OCI-LY3 (cell line): ENCODE measurements around the gene BCL11A.

Experiments used
- H2AFZ ChIP-seq: fragments of 200-600, 300-600 bp; shearing (Covaris generic); 2 replicates; pipeline ENCODE4 v1.6.0; 2014; ENCODE audit warnings: antibody characterized with exemption, low read depth, low read length
- H3K27ac ChIP-seq: fragments of 200-600, 300-600 bp; sonication (generic); 2 replicates; pipeline ENCODE4 v1.5.1; 2014; ENCODE audit warnings: mild to moderate bottlenecking, low read length, moderate library complexity, mixed read lengths
- H3K27me3 ChIP-seq: fragments of 200-600, 300-600 bp; sonication (generic); 2 replicates; pipeline ENCODE4 v1.6.1; 2014; ENCODE audit warnings: low read depth, low read length, mixed read lengths
- H3K36me3 ChIP-seq: fragments of 200-600, 300-600 bp; sonication (generic); replicated peaks from 2 replicates; pipeline ENCODE3; 2014; ENCODE audit warnings: low read depth, low read length, mixed read lengths
- H3K4me1 ChIP-seq: fragments of 300-600, 200-600 bp; sonication (generic); 2 replicates; pipeline ENCODE4 v1.6.1; 2014; ENCODE audit warnings: low read length, mixed read lengths
- H3K4me2 ChIP-seq: fragments of 200-600, 300-600 bp; sonication (generic); 2 replicates; pipeline ENCODE4 v1.6.1; 2014; ENCODE audit warnings: low read length, mixed read lengths
- H3K4me3 ChIP-seq: fragments of 300-600, 200-600 bp; sonication (generic); 2 replicates; pipeline ENCODE4 v1.5.1; 2014; ENCODE audit warnings: antibody characterized with exemption, mild to moderate bottlenecking, low read length, moderate library complexity
- H3K79me2 ChIP-seq: fragments of 300-600, 200-600 bp; shearing (Covaris generic); 2 replicates; pipeline ENCODE4 v1.6.1; 2014; ENCODE audit warnings: mild to moderate bottlenecking, low read length, mixed read lengths
- H3K9ac ChIP-seq: fragments of 300-600, 200-600 bp; shearing (Covaris generic); 2 replicates; pipeline ENCODE4 v1.6.0; 2014; ENCODE audit warnings: mild to moderate bottlenecking, low read length, moderate library complexity
- H3K9me3 ChIP-seq: fragments of 200-600, 300-600 bp; shearing (Covaris generic); 2 replicates; pipeline ENCODE4 v1.6.1; 2014; ENCODE audit warnings: low read length, mixed read lengths; ENCODE audit not compliant: insufficient read depth
- H4K20me1 ChIP-seq: fragments of 200-600, 300-600 bp; sonication (generic); 2 replicates; pipeline ENCODE4 v1.6.1; 2016; ENCODE audit warnings: low read length, mixed read lengths; ENCODE audit not compliant: insufficient read depth
- EZH2phosphoT487 ChIP-seq: fragments of 200-600 bp; shearing (Covaris generic); IDR thresholded peaks from 2 replicates; pipeline ENCODE4 v1.6.1; 2018; ENCODE audit warnings: antibody characterized with exemption, mixed run types, low read depth
- TF ChIP-seq, protein P1 (sequence below): fragments of 200-600, 300-600 bp; sonication (generic); IDR thresholded peaks from 2 replicates; pipeline ENCODE4 v1.5.1; 2014; ENCODE audit warnings: antibody characterized with exemption, low read length, low read depth

BCL11A gene

DNA sequence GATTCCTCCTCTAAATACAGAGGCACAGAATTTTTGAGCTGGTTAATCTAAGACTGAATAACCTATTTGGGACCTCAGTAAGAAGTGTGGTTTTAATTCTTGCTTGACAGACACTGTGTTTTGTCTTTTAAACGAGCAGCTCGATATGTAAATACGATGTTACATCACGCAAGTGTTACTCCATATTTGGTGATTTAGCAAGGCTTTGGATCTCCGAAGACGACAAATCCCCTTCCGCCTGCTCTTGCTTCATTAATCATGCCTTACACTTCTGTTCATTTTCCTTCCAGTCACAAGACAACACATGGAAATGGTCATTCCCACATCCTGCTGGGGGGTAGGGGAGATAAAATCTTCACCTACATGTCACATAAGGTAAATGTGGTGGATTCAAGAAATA lies 9.4 kb downstream of the BCL11A start:
- Histone ChIP-seq H3K4me3 (no peak overlapping the region), H3K9ac (no peak overlapping the region)

DNA sequence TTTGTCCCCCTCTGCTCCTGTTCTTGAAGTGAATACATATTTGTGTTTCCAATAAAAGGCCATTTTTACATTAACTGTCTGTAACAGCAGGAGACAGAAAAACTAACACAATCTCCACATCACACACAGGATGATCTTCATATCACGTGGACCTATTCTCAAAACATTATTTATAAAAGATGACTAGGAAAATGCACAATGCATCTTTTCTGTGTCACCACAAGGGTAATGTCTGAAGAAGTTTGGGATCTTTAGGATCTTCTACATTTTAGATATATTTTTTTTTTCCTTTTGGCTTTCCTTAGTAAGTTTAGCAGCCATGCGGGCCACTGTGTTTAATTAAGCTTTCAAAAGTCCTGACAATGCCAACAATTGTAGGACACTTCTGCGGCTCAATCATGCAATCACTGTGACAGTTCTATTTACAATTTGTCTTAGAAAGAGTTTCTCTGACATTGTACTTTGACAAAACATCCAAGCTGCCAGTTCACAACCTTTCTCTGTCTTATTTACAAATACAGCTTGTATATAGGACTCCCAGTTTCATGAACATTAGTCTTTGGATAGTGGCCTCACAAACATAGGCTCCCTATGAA lies 12.3 kb downstream of the BCL11A start:
- no peak overlapping the region for H3K4me3 ChIP-seq
- no peak overlapping the region for H3K9ac ChIP-seq
- H2AFZ ChIP-seq, result no peak overlapping the region
- peaks cover 98% of the 10 kb centered on the region for H4K20me1 ChIP-seq
- no peak overlapping the region for H3K27ac ChIP-seq
- TF ChIP-seq EZH2phosphoT487, result no peak
- TF ChIP-seq, protein P1, sequence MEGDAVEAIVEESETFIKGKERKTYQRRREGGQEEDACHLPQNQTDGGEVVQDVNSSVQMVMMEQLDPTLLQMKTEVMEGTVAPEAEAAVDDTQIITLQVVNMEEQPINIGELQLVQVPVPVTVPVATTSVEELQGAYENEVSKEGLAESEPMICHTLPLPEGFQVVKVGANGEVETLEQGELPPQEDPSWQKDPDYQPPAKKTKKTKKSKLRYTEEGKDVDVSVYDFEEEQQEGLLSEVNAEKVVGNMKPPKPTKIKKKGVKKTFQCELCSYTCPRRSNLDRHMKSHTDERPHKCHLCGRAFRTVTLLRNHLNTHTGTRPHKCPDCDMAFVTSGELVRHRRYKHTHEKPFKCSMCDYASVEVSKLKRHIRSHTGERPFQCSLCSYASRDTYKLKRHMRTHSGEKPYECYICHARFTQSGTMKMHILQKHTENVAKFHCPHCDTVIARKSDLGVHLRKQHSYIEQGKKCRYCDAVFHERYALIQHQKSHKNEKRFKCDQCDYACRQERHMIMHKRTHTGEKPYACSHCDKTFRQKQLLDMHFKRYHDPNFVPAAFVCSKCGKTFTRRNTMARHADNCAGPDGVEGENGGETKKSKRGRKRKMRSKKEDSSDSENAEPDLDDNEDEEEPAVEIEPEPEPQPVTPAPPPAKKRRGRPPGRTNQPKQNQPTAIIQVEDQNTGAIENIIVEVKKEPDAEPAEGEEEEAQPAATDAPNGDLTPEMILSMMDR, result no peak
- no peaks in the 10 kb centered on the region for H3K27me3 ChIP-seq
- H3K4me1 ChIP-seq, result peaks cover 87% of the 10 kb centered on the region
- no peak overlapping the region for H3K4me2 ChIP-seq
- no peaks in the 10 kb centered on the region for H3K9me3 ChIP-seq
- H3K79me2 ChIP-seq, result peaks cover 100% of the 10 kb centered on the region
- H3K36me3 ChIP-seq, result peaks cover 79% of the 10 kb centered on the region

More for the DNA sequence above, 9.4 kb downstream of the BCL11A start:
- peaks cover 91% of the 10 kb centered on the region for H3K36me3 ChIP-seq
- H3K9me3 ChIP-seq, result no peaks in the 10 kb centered on the region
- peak overlapping the region; percentile 78 for H3K4me2 ChIP-seq
- H4K20me1 ChIP-seq, result peaks cover 98% of the 10 kb centered on the region
- H3K79me2 ChIP-seq, result peaks cover 100% of the 10 kb centered on the region
- H2AFZ ChIP-seq, result no peak overlapping the region
- H3K27me3 ChIP-seq, result no peaks in the 10 kb centered on the region
- TF ChIP-seq, protein P1, result no peak
- no peak for TF ChIP-seq EZH2phosphoT487
- peak overlapping the region; percentile 11 for H3K27ac ChIP-seq
- peaks cover 84% of the 10 kb centered on the region for H3K4me1 ChIP-seq

DNA sequence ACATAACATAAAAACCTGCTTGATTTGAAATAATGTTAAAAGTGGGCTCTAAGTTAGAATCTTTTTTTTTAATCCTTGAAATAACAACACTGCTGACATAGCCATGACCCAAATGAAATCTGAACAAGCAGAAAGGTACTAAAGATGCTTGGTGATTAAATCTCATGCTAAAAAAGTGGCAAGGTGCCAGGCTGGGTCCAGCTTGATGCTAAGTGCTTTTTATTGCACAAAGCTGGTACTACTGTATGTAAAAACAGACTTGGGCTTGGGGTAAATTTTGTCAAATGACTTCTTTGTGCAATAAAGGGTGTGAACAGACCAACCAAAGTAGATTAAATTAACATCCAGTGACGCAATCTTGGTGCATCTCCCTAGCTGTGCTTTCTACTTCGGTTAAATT lies 13.4 kb downstream of the BCL11A start:
- TF ChIP-seq, protein P1, result no peak
- TF ChIP-seq EZH2phosphoT487, result no peak
- Histone ChIP-seq H3K4me3 (no peak overlapping the region), H4K20me1 (peaks cover 98% of the 10 kb centered on the region), H3K9me3 (no peaks in the 10 kb centered on the region), H3K4me1 (peaks cover 87% of the 10 kb centered on the region), H3K4me2 (0 out of 2 replicates have a peak overlapping the region, but pooled peaks have one; percentile 9), H2AFZ (no peak overlapping the region), H3K36me3 (peaks cover 75% of the 10 kb centered on the region), H3K27ac (no peak overlapping the region), H3K27me3 (no peaks in the 10 kb centered on the region), H3K79me2 (peaks cover 100% of the 10 kb centered on the region), H3K9ac (no peak overlapping the region)

DNA sequence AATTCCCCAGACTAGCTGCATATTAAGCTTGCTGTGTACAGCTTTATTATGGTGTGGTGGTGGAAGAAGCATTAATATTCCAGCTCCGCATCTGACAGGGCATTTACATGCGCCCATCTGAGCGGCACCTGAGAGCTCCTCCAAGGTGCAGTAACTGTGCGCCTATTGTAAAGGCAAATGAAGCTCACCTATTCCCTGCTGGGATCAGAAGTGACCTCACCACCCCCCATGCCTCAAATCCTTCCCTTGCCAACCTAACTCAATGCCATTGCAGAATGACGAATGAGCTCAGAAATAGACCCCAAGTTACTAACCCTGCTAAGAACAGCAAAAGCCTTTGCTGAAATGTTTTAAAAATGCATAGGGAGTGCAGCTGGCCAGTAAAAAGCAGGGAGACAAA lies 14.3 kb downstream of the BCL11A start:
- Histone ChIP-seq H3K27ac (no peak overlapping the region), H3K4me1 (peaks cover 87% of the 10 kb centered on the region), H3K36me3 (peaks cover 73% of the 10 kb centered on the region), H3K4me2 (peak overlapping the region; percentile 1; the same call in 1 of the 2 replicates), H3K79me2 (peaks cover 100% of the 10 kb centered on the region), H4K20me1 (peaks cover 98% of the 10 kb centered on the region), H2AFZ (no peak overlapping the region), H3K9me3 (no peaks in the 10 kb centered on the region), H3K27me3 (no peaks in the 10 kb centered on the region), H3K9ac (no peak overlapping the region), H3K4me3 (no peak overlapping the region)
- TF ChIP-seq, protein P1, result no peak
- TF ChIP-seq EZH2phosphoT487, result no peak
